HL-60 (cell line): ENCODE results near the gene CSK.

Experiments
- DNase-seq, 2 experiments: peaks; one replicate each; pipeline ENCODE4 v3.0.0-alpha.2; 2010 to 2020; ENCODE audit warnings: low read depth in 1 of 2, low spot score in 1 of 2
- H3K27ac ChIP-seq: fragments of 250-450 bp; sonication (Bioruptor Pico); replicated peaks from 2 replicates; pipeline ENCODE4 v1.5.1; 2020; ENCODE audit warnings: mild to moderate bottlenecking, moderate library complexity
- H3K27me3 ChIP-seq: fragments of 250-450 bp; sonication (Bioruptor Pico); 2 replicates; pipeline ENCODE4 v1.5.1; 2021; ENCODE audit warnings: mild to moderate bottlenecking, moderate library complexity; ENCODE audit not compliant: insufficient read depth, poor library complexity, severe bottlenecking
- H3K4me3 ChIP-seq: replicated peaks from 2 replicates; pipeline ENCODE4 v1.5.1; 2011; ENCODE audit warnings: mild to moderate bottlenecking, control low read depth, low read length; ENCODE audit not compliant: insufficient read depth
- GABPA ChIP-seq: IDR thresholded peaks from 2 replicates; pipeline ENCODE4 v1.6.1; 2012; ENCODE audit warnings: low read depth
- POLR2AphosphoS5 ChIP-seq: IDR thresholded peaks from 2 replicates; pipeline ENCODE4 v1.6.1; 2012; ENCODE audit warnings: low read depth
- SPI1 ChIP-seq: IDR thresholded peaks from 2 replicates; pipeline ENCODE4 v1.6.1; 2012; ENCODE audit warnings: low read depth, mild to moderate bottlenecking, borderline replicate concordance
- TF ChIP-seq, protein P1 (sequence below): IDR thresholded peaks from 2 replicates; pipeline ENCODE4 v1.6.1; 2012; ENCODE audit warnings: low read depth; ENCODE audit not compliant: insufficient replicate concordance

The CSK gene

DNA sequence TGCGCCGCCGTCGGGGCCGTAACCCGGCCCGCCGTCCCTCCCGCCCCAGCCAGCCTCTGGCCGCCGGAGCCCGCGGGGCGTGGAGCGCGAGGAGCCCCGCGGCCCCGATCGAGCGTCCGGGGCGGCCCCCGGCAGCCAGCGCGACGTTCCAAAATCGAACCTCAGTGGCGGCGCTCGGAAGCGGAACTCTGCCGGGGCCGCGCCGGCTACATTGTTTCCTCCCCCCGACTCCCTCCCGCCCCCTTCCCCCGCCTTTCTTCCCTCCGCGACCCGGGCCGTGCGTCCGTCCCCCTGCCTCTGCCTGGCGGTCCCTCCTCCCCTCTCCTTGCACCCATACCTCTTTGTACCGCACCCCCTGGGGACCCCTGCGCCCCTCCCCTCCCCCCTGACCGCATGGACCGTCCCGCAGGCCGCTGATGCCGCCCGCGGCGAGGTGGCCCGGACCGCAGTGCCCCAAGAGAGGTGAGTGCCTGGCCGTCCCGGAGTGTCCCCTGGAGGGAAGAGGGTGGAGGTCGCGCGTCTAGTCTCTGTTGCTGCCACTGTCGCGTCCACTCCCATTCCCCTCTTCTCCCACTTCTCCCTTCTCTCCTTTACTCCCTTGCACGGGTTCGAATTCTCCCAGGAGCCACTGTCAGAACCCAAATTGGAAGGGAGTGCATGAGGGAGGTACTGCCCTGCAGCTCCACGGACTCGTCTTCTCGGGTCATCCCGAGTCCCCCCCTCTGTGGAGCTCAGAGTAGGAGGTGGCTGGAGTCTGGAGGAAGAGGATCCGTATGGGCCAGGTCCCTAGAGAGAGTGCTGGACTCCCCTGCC lies 585 bp downstream of the CSK start:
- TF ChIP-seq SPI1, result peak; percentile 6; the same call in 1 of the 2 replicates
- no peak for TF ChIP-seq GABPA
- H3K27me3 ChIP-seq, result no peaks in the 10 kb centered on the region
- peak overlapping the region; percentile 85 for H3K4me3 ChIP-seq
- peak; percentile 43 to 56 for DNase-seq
- H3K27ac ChIP-seq, result peak overlapping the region; percentile 90

GRCh38 chr15:74783072-74783807 lies 1.4 kb downstream of the CSK start:
- Histone ChIP-seq H3K4me3 (peak overlapping the region; percentile 85), H3K27me3 (no peaks in the 10 kb centered on the region), H3K27ac (peak overlapping the region; percentile 90)
- peak; percentile 83 to 91 for DNase-seq
- TF ChIP-seq, protein P1, sequence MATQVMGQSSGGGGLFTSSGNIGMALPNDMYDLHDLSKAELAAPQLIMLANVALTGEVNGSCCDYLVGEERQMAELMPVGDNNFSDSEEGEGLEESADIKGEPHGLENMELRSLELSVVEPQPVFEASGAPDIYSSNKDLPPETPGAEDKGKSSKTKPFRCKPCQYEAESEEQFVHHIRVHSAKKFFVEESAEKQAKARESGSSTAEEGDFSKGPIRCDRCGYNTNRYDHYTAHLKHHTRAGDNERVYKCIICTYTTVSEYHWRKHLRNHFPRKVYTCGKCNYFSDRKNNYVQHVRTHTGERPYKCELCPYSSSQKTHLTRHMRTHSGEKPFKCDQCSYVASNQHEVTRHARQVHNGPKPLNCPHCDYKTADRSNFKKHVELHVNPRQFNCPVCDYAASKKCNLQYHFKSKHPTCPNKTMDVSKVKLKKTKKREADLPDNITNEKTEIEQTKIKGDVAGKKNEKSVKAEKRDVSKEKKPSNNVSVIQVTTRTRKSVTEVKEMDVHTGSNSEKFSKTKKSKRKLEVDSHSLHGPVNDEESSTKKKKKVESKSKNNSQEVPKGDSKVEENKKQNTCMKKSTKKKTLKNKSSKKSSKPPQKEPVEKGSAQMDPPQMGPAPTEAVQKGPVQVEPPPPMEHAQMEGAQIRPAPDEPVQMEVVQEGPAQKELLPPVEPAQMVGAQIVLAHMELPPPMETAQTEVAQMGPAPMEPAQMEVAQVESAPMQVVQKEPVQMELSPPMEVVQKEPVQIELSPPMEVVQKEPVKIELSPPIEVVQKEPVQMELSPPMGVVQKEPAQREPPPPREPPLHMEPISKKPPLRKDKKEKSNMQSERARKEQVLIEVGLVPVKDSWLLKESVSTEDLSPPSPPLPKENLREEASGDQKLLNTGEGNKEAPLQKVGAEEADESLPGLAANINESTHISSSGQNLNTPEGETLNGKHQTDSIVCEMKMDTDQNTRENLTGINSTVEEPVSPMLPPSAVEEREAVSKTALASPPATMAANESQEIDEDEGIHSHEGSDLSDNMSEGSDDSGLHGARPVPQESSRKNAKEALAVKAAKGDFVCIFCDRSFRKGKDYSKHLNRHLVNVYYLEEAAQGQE, result no peak
- TF ChIP-seq SPI1, result peak; percentile 51; the same call in 1 of the 2 replicates
- TF ChIP-seq POLR2AphosphoS5, result peak; percentile 44; the same call in 1 of the 2 replicates

DNA sequence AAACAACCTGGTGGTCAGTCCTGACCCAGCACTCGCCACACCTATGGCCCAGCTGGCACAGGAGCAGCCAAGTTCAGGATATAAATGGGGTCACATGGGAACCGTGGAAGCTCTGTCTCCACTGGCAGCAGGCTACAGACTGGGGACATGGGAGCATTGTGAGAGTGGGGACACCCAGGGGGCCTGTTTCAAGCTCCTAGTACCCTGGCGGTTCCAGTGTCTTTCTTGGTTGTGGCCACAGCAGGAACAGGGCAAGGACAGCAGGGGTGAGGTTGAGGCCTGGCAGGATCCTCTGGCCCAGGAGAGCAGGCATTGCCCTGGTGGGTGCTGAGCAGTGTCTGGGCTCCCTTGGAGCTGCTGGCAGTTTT lies 1.9 kb downstream of the CSK start:
- no peak for TF ChIP-seq SPI1
- TF ChIP-seq, protein P1, result no peak
- peak overlapping the region; percentile 90 for H3K27ac ChIP-seq
- H3K27me3 ChIP-seq, result no peaks in the 10 kb centered on the region
- peak in 1 of 2 experiments; percentile 29 for DNase-seq
- peak overlapping the region; percentile 85 for H3K4me3 ChIP-seq

- Histone ChIP-seq H3K27ac (peak overlapping the region; percentile 90), H3K27me3 (no peaks in the 10 kb centered on the region), H3K4me3 (peak overlapping the region; percentile 85)
- TF ChIP-seq, protein P1, result no peak
- TF ChIP-seq SPI1 (no peak), POLR2AphosphoS5 (no peak)
- DNase-seq, result peak; percentile 34 to 49
Measured at GRCh38 chr15:74784426-74785193, 2.7 kb downstream of the CSK start.
